Neural progenitor cell (in vitro differentiated cells): ENCODE data around the gene PCNX1. TPM values are rescaled to one million over a fixed set of nuclear protein-coding genes. Genes with fewer than 3 reads are reported as not detected.

Experiments used
- DNase-seq: peaks from one replicate; pipeline ENCODE4 v3.0.0-alpha.2; 2016; ENCODE audit warnings: low spot score
- H2AFZ ChIP-seq: fragments of 200-600 bp; sonication (generic); replicated peaks from 2 replicates; pipeline ENCODE4 v1.6.1; 2016; ENCODE audit warnings: antibody characterized with exemption
- H3F3A ChIP-seq: fragments of 200-600 bp; sonication (generic); 2 replicates; pipeline ENCODE4 v1.6.1; 2016; ENCODE audit warnings: antibody characterized with exemption, low read depth
- H3K27ac ChIP-seq: fragments of 200-600 bp; sonication (generic); 2 replicates; pipeline ENCODE4 v1.5.1; 2016; ENCODE audit warnings: mild to moderate bottlenecking
- H3K27me3 ChIP-seq: fragments of 200-600 bp; sonication (generic); 2 replicates; pipeline ENCODE4 v1.6.1; 2016; ENCODE audit warnings: mild to moderate bottlenecking, moderate library complexity
- H3K36me3 ChIP-seq: fragments of 200-600 bp; sonication (generic); 2 replicates; pipeline ENCODE4 v1.5.1; 2016
- H3K4me1 ChIP-seq: fragments of 200-600 bp; sonication (generic); 2 replicates; pipeline ENCODE4 v1.6.1; 2016; ENCODE audit warnings: mixed run types
- H3K4me2 ChIP-seq: fragments of 200-600 bp; sonication (generic); 2 replicates; pipeline ENCODE4 v1.6.1; 2016
- H3K4me3 ChIP-seq: fragments of 200-600 bp; sonication (generic); 2 replicates; pipeline ENCODE4 v1.5.1; 2016
- H3K79me2 ChIP-seq: fragments of 200-600 bp; sonication (generic); 2 replicates; pipeline ENCODE4 v1.6.1; 2016; ENCODE audit warnings: low read depth
- H3K9ac ChIP-seq: fragments of 200-600 bp; sonication (generic); 2 replicates; pipeline ENCODE4 v1.6.1; 2016
- H3K9me3 ChIP-seq: fragments of 200-600 bp; sonication (generic); 2 replicates; pipeline ENCODE4 v1.5.1; 2016; ENCODE audit warnings: low read depth
- H4K20me1 ChIP-seq: fragments of 200-600 bp; sonication (generic); 2 replicates; pipeline ENCODE4 v1.6.1; 2016; ENCODE audit warnings: low read depth
- H3K27ac Mint-ChIP-seq: 3 replicates; pipeline ENCODE4 v1.8.0; 2021; ENCODE audit warnings: mixed read lengths
- H3K27me3 Mint-ChIP-seq: 2 replicates; pipeline ENCODE4 v1.8.0; 2022; ENCODE audit warnings: low read depth, mild to moderate bottlenecking, inconsistent platforms, moderate library complexity, mixed read lengths; ENCODE audit not compliant: insufficient read depth
- H3K36me3 Mint-ChIP-seq: 3 replicates; pipeline ENCODE4 v1.8.0; 2021; ENCODE audit warnings: mixed read lengths
- H3K4me1 Mint-ChIP-seq: 3 replicates; pipeline ENCODE4 v1.8.0; 2021; ENCODE audit warnings: mixed read lengths
- H3K4me3 Mint-ChIP-seq: 3 replicates; pipeline ENCODE4 v1.8.0; 2021; ENCODE audit warnings: mild to moderate bottlenecking, moderate library complexity, mixed read lengths
- H3K9me3 Mint-ChIP-seq: 3 replicates; pipeline ENCODE4 v1.8.0; 2020; ENCODE audit warnings: mixed read lengths
- CTCF ChIP-seq: fragments of 200-600 bp; sonication (generic); IDR thresholded peaks from 2 replicates; pipeline ENCODE4 v1.5.1; 2017; ENCODE audit warnings: antibody characterized with exemption, mild to moderate bottlenecking
- EZH2 ChIP-seq: fragments of 200-600 bp; sonication (generic); IDR thresholded peaks from 2 replicates; pipeline ENCODE4 v1.6.1; 2017; ENCODE audit warnings: antibody characterized with exemption, mild to moderate bottlenecking, moderate library complexity
- EZH2phosphoT487 ChIP-seq: fragments of 200-600 bp; sonication (generic); IDR thresholded peaks from 2 replicates; pipeline ENCODE4 v1.6.1; 2017; ENCODE audit warnings: antibody characterized with exemption
- total RNA-seq: library from RNA; depleted of rRNA; stranded (reverse); fragments of >200 nt; gene quantifications from 2 replicates; pipeline ENCODE4 v1.2.3, GENCODE V29; 2015; ENCODE audit warnings: low replicate concordance

PCNX1 gene
- total RNA-seq, 1 donor from 2014 or later, result 48.6 TPM

- H3K27me3 ChIP-seq, result no peaks in the 10 kb centered on the region
- peaks cover 16% of the 10 kb centered on the region for H4K20me1 ChIP-seq
- no peak overlapping the region for H3K9ac ChIP-seq
- H3K9me3 Mint-ChIP-seq, result no peaks in the 10 kb centered on the region
- H3K36me3 ChIP-seq, result no peaks in the 10 kb centered on the region
- TF ChIP-seq EZH2, result no peak
- TF ChIP-seq EZH2phosphoT487, result no peak
- no peak for TF ChIP-seq CTCF
- peaks cover 36% of the 10 kb centered on the region for H3K4me1 Mint-ChIP-seq
- H3F3A ChIP-seq, result peaks cover 23% of the 10 kb centered on the region
- no peak for DNase-seq
- no peaks in the 10 kb centered on the region for H3K9me3 ChIP-seq
- H3K27ac Mint-ChIP-seq, result peak overlapping the region; percentile 60
- H3K4me3 Mint-ChIP-seq, result no peak overlapping the region
- peaks cover 15% of the 10 kb centered on the region for H3K4me1 ChIP-seq
- H3K79me2 ChIP-seq, result peaks cover 24% of the 10 kb centered on the region
- peaks cover 4% of the 10 kb centered on the region for H3K27me3 Mint-ChIP-seq
- no peak overlapping the region for H3K4me3 ChIP-seq
- H3K4me2 ChIP-seq, result no peak overlapping the region
- no peak overlapping the region for H2AFZ ChIP-seq
- no peaks in the 10 kb centered on the region for H3K36me3 Mint-ChIP-seq
- no peak overlapping the region for H3K27ac ChIP-seq
Measured at GRCh38 chr14:70905301-70905700, 2.0 kb upstream of the PCNX1 start.

- Histone ChIP-seq H3K36me3 (no peaks in the 10 kb centered on the region), H3K9me3 (no peaks in the 10 kb centered on the region), H3K9ac (no peak overlapping the region), H3K4me1 (peaks cover 30% of the 10 kb centered on the region), H3K4me3 (peak overlapping the region; percentile 95), H4K20me1 (peaks cover 30% of the 10 kb centered on the region), H3K79me2 (peaks cover 39% of the 10 kb centered on the region), H3K4me2 (peak overlapping the region; percentile 48), H3K27me3 (no peaks in the 10 kb centered on the region), H2AFZ (peak overlapping the region; percentile 89), H3F3A (peaks cover 31% of the 10 kb centered on the region), H3K27ac (no peak overlapping the region)
- H3K36me3 Mint-ChIP-seq, result peaks cover 2% of the 10 kb centered on the region
- H3K27ac Mint-ChIP-seq, result peak overlapping the region; percentile 64
- H3K9me3 Mint-ChIP-seq, result no peaks in the 10 kb centered on the region
- H3K4me3 Mint-ChIP-seq, result peak overlapping the region; percentile 85
- TF ChIP-seq CTCF (no peak), EZH2 (no peak), EZH2phosphoT487 (no peak)
- no peak for DNase-seq
- H3K27me3 Mint-ChIP-seq, result peaks cover 6% of the 10 kb centered on the region
- H3K4me1 Mint-ChIP-seq, result peaks cover 47% of the 10 kb centered on the region
Measured at GRCh38 chr14:70906793-70907175, 475 bp upstream of the PCNX1 start.

- no peak for TF ChIP-seq EZH2phosphoT487
- TF ChIP-seq EZH2, result peak; percentile 34
- TF ChIP-seq CTCF, result no peak
- Histone ChIP-seq H3K9me3 (no peaks in the 10 kb centered on the region), H3K27me3 (no peaks in the 10 kb centered on the region), H3K36me3 (no peaks in the 10 kb centered on the region), H3K4me3 (peak overlapping the region; percentile 95), H4K20me1 (peaks cover 45% of the 10 kb centered on the region), H3K79me2 (peaks cover 54% of the 10 kb centered on the region), H2AFZ (peak overlapping the region; percentile 21), H3K9ac (peak overlapping the region; percentile 88), H3K27ac (peak overlapping the region; percentile 97), H3K4me1 (peaks cover 45% of the 10 kb centered on the region), H3F3A (peaks cover 45% of the 10 kb centered on the region), H3K4me2 (peak overlapping the region; percentile 82)
- Mint-ChIP-seq H3K27ac (peak overlapping the region; percentile 93), H3K27me3 (peaks cover 6% of the 10 kb centered on the region), H3K4me3 (peak overlapping the region; percentile 98), H3K36me3 (peaks cover 10% of the 10 kb centered on the region), H3K9me3 (peaks cover 5% of the 10 kb centered on the region), H3K4me1 (peaks cover 47% of the 10 kb centered on the region)
- peak; percentile 72 for DNase-seq
Measured at GRCh38 chr14:70907996-70908934, 1.0 kb downstream of the PCNX1 start.
